HepG2 (cell line): ENCODE measurements around the gene ZBTB9. TPM values are rescaled to one million over a fixed set of nuclear protein-coding genes. Genes with fewer than 3 reads are reported as not detected.

Experiments used
- DDIT3 ChIP-seq: sonication (generic); formaldehyde crosslinking; IDR thresholded peaks from 2 replicates; pipeline ENCODE4 v1.4.0; 2020; ENCODE audit warnings: mild to moderate bottlenecking, missing genetic modification reagents
- FUBP1 ChIP-seq: sonication (generic); formaldehyde crosslinking; IDR thresholded peaks from 2 replicates; pipeline ENCODE4 v1.5.1; 2020; ENCODE audit warnings: missing genetic modification reagents, mild to moderate bottlenecking, borderline replicate concordance
- GABPB1 ChIP-seq: IDR thresholded peaks from 2 replicates; pipeline ENCODE4 v1.6.1; 2016; ENCODE audit warnings: mild to moderate bottlenecking, missing genetic modification reagents, moderate library complexity, missing compliant biosample characterization
- HINFP ChIP-seq: sonication (generic); formaldehyde crosslinking; IDR thresholded peaks from 2 replicates; pipeline ENCODE4 v1.4.0; 2020; ENCODE audit warnings: low read depth, mild to moderate bottlenecking, missing genetic modification reagents
- MIER3 ChIP-seq: IDR thresholded peaks from 2 replicates; pipeline ENCODE4 v1.6.1; 2016; ENCODE audit warnings: missing compliant biosample characterization, borderline replicate concordance
- MTERF4 ChIP-seq: sonication (generic); formaldehyde crosslinking; IDR thresholded peaks from 2 replicates; pipeline ENCODE4 v1.8.0; 2023; ENCODE audit warnings: mild to moderate bottlenecking, missing genetic modification reagents
- RBM22 ChIP-seq: fragments of 200-400 bp; formaldehyde crosslinking; optimal IDR thresholded peaks from 2 replicates; pipeline ENCODE3; 2017; ENCODE audit warnings: mild to moderate bottlenecking, low read length, moderate library complexity
- ZNF234 ChIP-seq: sonication (generic); formaldehyde crosslinking; conservative IDR thresholded peaks from 2 replicates; pipeline ENCODE4 v1.5.1; 2020; ENCODE audit warnings: mild to moderate bottlenecking, missing genetic modification reagents
- ZNF280D ChIP-seq: sonication (generic); formaldehyde crosslinking; IDR thresholded peaks from 2 replicates; pipeline ENCODE4 v1.5.1; 2020; ENCODE audit warnings: mild to moderate bottlenecking, missing genetic modification reagents
- ZNF44 ChIP-seq: sonication (generic); formaldehyde crosslinking; IDR thresholded peaks from 2 replicates; pipeline ENCODE4 v1.5.1; 2020; ENCODE audit warnings: mild to moderate bottlenecking, missing genetic modification reagents
- polyA plus RNA-seq, 8 experiments: library from polyadenylated mRNA; depleted of rRNA in 3 of 8; stranded (reverse) in 7 of 8; unstranded in 1 of 8; fragments of >200 nt; fragmentation: Illumina TruSeq in 4 of 8; extraction: Trizol in 4 of 8; gene quantifications; 2 replicates each; pipeline versions ENCODE4 v1.2.1 to v1.2.3, GENCODE V29; 2011 to 2016; ENCODE audit warnings: low read depth in 4 of 8, missing spikeins in 1 of 8, mixed read lengths in 1 of 8; ENCODE audit not compliant: insufficient read depth in 1 of 8
- total RNA-seq, 5 experiments: library from RNA; depleted of rRNA; stranded (reverse); fragments of >200 nt; fragmentation: Illumina TruSeq; extraction: Trizol; gene quantifications; 2 replicates each; pipeline ENCODE4 v1.2.3, GENCODE V29; 2016; ENCODE audit warnings: low read depth in 1 of 5
- TF ChIP-seq, protein P1 (sequence below): sonication (generic); formaldehyde crosslinking; IDR thresholded peaks from 2 replicates; pipeline ENCODE4 v1.8.1; 2022; ENCODE audit warnings: low read depth, mild to moderate bottlenecking, missing genetic modification reagents
- TF ChIP-seq, protein P2 (sequence below): sonication (generic); formaldehyde crosslinking; IDR thresholded peaks from 2 replicates; pipeline ENCODE4 v1.5.0; 2020; ENCODE audit warnings: missing genetic modification reagents
- TF ChIP-seq, protein P3 (sequence below): sonication (generic); formaldehyde crosslinking; IDR thresholded peaks from 2 replicates; pipeline ENCODE4 v1.4.0; 2020; ENCODE audit warnings: missing genetic modification reagents

The ZBTB9 gene
- total and polyA plus RNA-seq, 2 of the 13 experiments (the other 11 are each of a cell fraction or from before 2014, with no cell fraction given) = 5.3 to 9.2 TPM

DNA sequence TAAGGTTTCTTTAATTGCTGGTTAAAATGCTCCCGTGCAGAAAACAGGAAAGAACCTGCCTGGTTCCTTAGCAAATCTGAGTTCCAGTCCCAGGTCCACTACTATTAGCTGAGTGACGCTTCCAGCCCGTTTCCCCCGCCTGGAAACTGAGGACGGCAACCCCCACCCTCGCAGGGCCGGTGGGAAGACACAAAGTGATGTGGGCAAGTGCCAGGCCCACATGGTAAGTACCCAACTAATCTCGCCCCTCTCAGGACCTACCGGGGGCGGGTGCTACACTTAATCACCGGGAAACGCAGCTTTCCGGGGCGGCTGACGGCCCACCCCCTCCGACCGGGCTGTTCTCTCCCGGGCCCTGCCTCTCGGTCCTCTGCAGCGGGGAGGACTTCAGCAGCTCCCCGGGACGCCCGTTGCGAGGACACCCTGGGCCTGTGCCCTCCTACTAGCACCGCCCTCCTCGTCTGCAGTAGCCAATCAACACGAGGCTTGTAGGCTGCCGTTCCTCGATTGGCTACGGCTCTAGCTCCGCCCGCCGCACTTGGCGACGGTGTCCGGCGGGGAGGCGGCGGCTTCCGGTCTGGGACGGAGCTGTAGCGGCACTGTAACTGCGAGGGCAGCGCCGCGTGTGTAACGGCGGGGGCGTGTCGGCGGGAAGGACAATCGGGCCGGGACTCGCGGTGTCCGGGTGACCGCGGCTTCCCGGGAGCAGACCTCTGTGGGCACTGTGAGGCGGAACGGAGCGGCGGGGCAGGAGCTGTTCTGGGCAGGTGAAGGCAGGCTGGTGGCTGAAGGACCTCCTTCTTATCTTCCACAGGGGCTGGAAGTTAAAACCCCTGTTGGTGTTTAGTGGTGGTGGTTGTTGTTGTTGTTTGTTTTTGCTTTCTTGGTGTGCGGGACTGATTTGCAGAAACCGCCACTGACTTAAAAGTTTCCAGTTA is at the start of gene ZBTB9 (continued):
- peak; percentile 82; the same call in 1 of the 2 replicates for TF ChIP-seq FUBP1 (CRISPR knock-in tag)
- TF ChIP-seq ZNF280D = peak; percentile 94
- no peak; the same call in none of the 2 replicates for TF ChIP-seq ZNF234 (CRISPR knock-in tag)
- peak; percentile 86 for TF ChIP-seq HINFP
- TF ChIP-seq, protein P1, sequence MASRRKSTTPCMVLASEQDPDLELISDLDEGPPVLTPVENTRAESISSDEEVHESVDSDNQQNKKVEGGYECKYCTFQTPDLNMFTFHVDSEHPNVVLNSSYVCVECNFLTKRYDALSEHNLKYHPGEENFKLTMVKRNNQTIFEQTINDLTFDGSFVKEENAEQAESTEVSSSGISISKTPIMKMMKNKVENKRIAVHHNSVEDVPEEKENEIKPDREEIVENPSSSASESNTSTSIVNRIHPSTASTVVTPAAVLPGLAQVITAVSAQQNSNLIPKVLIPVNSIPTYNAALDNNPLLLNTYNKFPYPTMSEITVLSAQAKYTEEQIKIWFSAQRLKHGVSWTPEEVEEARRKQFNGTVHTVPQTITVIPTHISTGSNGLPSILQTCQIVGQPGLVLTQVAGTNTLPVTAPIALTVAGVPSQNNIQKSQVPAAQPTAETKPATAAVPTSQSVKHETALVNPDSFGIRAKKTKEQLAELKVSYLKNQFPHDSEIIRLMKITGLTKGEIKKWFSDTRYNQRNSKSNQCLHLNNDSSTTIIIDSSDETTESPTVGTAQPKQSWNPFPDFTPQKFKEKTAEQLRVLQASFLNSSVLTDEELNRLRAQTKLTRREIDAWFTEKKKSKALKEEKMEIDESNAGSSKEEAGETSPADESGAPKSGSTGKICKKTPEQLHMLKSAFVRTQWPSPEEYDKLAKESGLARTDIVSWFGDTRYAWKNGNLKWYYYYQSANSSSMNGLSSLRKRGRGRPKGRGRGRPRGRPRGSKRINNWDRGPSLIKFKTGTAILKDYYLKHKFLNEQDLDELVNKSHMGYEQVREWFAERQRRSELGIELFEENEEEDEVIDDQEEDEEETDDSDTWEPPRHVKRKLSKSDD = no peak; the same call in 1 of the 2 replicates
- TF ChIP-seq MTERF4 (CRISPR knock-in tag) = peak; percentile 65; the same call in 1 of the 2 replicates
- peak; percentile 99 for TF ChIP-seq GABPB1 (CRISPR knock-in tag)
- TF ChIP-seq MIER3 = 0 out of 2 replicates have a peak, but pooled peaks have one; percentile 72
- TF ChIP-seq DDIT3 (CRISPR knock-in tag) = 0 out of 2 replicates have a peak, but pooled peaks have one; percentile 48
- TF ChIP-seq, protein P2, sequence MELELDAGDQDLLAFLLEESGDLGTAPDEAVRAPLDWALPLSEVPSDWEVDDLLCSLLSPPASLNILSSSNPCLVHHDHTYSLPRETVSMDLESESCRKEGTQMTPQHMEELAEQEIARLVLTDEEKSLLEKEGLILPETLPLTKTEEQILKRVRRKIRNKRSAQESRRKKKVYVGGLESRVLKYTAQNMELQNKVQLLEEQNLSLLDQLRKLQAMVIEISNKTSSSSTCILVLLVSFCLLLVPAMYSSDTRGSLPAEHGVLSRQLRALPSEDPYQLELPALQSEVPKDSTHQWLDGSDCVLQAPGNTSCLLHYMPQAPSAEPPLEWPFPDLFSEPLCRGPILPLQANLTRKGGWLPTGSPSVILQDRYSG = 0 out of 2 replicates have a peak, but pooled peaks have one; percentile 17
- TF ChIP-seq, protein P3, sequence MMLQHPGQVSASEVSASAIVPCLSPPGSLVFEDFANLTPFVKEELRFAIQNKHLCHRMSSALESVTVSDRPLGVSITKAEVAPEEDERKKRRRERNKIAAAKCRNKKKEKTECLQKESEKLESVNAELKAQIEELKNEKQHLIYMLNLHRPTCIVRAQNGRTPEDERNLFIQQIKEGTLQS (CRISPR knock-in tag) = peak; percentile 36
- TF ChIP-seq ZNF44 (CRISPR knock-in tag) = peak; percentile 89
- no peak for TF ChIP-seq RBM22
